HepG2 (cell line): ENCODE measurements around the gene RRBP1. TPM values are rescaled to one million over a fixed set of nuclear protein-coding genes. Genes with fewer than 3 reads are reported as not detected.
A peak's percentile ranks its signal among the peaks of the same experiment; 100 is the strongest.

Experiments used
- CAMTA2 ChIP-seq: sonication (generic); formaldehyde crosslinking; IDR thresholded peaks from 2 replicates; pipeline ENCODE4 v1.4.0; 2020; ENCODE audit warnings: mild to moderate bottlenecking, missing genetic modification reagents, borderline replicate concordance
- CREM ChIP-seq, 2 experiments: sonication (generic) in 1 of 2; formaldehyde crosslinking in 1 of 2; IDR thresholded peaks; 2 replicates each; pipeline versions ENCODE4 v1.4.0 to v1.6.1; 2016 to 2020; ENCODE audit warnings: antibody characterized with exemption in 1 of 2, mild to moderate bottlenecking in 1 of 2, missing genetic modification reagents in 1 of 2
- DRAP1 ChIP-seq: IDR thresholded peaks from 2 replicates; pipeline ENCODE4 v1.6.1; 2016; ENCODE audit warnings: missing genetic modification reagents, missing compliant biosample characterization
- HIC2 ChIP-seq: sonication (generic); formaldehyde crosslinking; IDR thresholded peaks from 2 replicates; pipeline ENCODE4 v1.9.0; 2022; ENCODE audit warnings: low read depth, missing genetic modification reagents
- IRF2 ChIP-seq: IDR thresholded peaks from 2 replicates; pipeline ENCODE4 v1.6.1; 2018; ENCODE audit warnings: missing genetic modification reagents, missing compliant biosample characterization
- JUN ChIP-seq: sonication (generic); formaldehyde crosslinking; IDR thresholded peaks from 2 replicates; pipeline ENCODE4 v1.4.0; 2020; ENCODE audit warnings: mild to moderate bottlenecking, missing genetic modification reagents
- MXD4 ChIP-seq: IDR thresholded peaks from 2 replicates; pipeline ENCODE4 v1.6.1; 2016; ENCODE audit warnings: mild to moderate bottlenecking, missing biosample characterization, missing genetic modification reagents
- NKX3-1 ChIP-seq: sonication (generic); formaldehyde crosslinking; IDR thresholded peaks from 2 replicates; pipeline ENCODE4 v1.5.0; 2020; ENCODE audit warnings: missing genetic modification reagents
- PATZ1 ChIP-seq: sonication (generic); formaldehyde crosslinking; IDR thresholded peaks from 2 replicates; pipeline ENCODE4 v1.4.0; 2020; ENCODE audit warnings: missing genetic modification reagents
- PREB ChIP-seq: sonication (generic); formaldehyde crosslinking; IDR thresholded peaks from 2 replicates; pipeline ENCODE4 v1.4.0; 2020; ENCODE audit warnings: missing genetic modification reagents
- RBM39 ChIP-seq: fragments of 200-400 bp; formaldehyde crosslinking; IDR thresholded peaks from one replicate; pipeline ENCODE4 v1.6.1; 2018; ENCODE audit warnings: antibody characterized with exemption, mild to moderate bottlenecking, low read depth, low read length; ENCODE audit not compliant: poor library complexity, severe bottlenecking
- SKI ChIP-seq: fragments of 450-650 bp; IDR thresholded peaks from one replicate; pipeline ENCODE4 v1.6.1; 2018; ENCODE audit warnings: mild to moderate bottlenecking; ENCODE audit not compliant: partially characterized antibody
- TGIF2 ChIP-seq: IDR thresholded peaks from 2 replicates; pipeline ENCODE4 v1.6.1; 2016; ENCODE audit warnings: control low read depth, missing compliant biosample characterization
- ZBTB25 ChIP-seq: IDR thresholded peaks from 2 replicates; pipeline ENCODE4 v1.6.1; 2018; ENCODE audit warnings: missing genetic modification reagents
- ZNF343 ChIP-seq: sonication (generic); formaldehyde crosslinking; IDR thresholded peaks from 2 replicates; pipeline ENCODE4 v1.4.0; 2020; ENCODE audit warnings: mild to moderate bottlenecking, missing genetic modification reagents
- ZNF510 ChIP-seq: sonication (generic); formaldehyde crosslinking; IDR thresholded peaks from 2 replicates; pipeline ENCODE4 v1.4.0; 2020; ENCODE audit warnings: low read depth, mild to moderate bottlenecking, missing genetic modification reagents
- ZNF780A ChIP-seq: sonication (generic); formaldehyde crosslinking; IDR thresholded peaks from 2 replicates; pipeline ENCODE4 v1.8.0; 2022; ENCODE audit warnings: mild to moderate bottlenecking, missing genetic modification reagents, moderate library complexity
- ZNF800 ChIP-seq: sonication (generic); formaldehyde crosslinking; IDR thresholded peaks from 2 replicates; pipeline ENCODE4 v1.4.0; 2020; ENCODE audit warnings: missing genetic modification reagents
- ZSCAN9 ChIP-seq: IDR thresholded peaks from 2 replicates; pipeline ENCODE4 v1.6.1; 2016; ENCODE audit warnings: borderline replicate concordance
- polyA plus RNA-seq, 8 experiments: library from polyadenylated mRNA; depleted of rRNA in 3 of 8; stranded (reverse) in 7 of 8; unstranded in 1 of 8; fragments of >200 nt; fragmentation: Illumina TruSeq in 4 of 8; extraction: Trizol in 4 of 8; gene quantifications; 2 replicates each; pipeline versions ENCODE4 v1.2.1 to v1.2.3, GENCODE V29; 2011 to 2016; ENCODE audit warnings: low read depth in 4 of 8, missing spikeins in 1 of 8, mixed read lengths in 1 of 8; ENCODE audit not compliant: insufficient read depth in 1 of 8
- total RNA-seq, 5 experiments: library from RNA; depleted of rRNA; stranded (reverse); fragments of >200 nt; fragmentation: Illumina TruSeq; extraction: Trizol; gene quantifications; 2 replicates each; pipeline ENCODE4 v1.2.3, GENCODE V29; 2016; ENCODE audit warnings: low read depth in 1 of 5

The RRBP1 gene
- total and polyA plus RNA-seq, 2 of the 13 experiments (the other 11 are each of a cell fraction or from before 2014, with no cell fraction given), result 150 to 222 TPM

- TF ChIP-seq PATZ1 (CRISPR knock-in tag) (peak; percentile 79; the same call in 1 of the 2 replicates), ZSCAN9 (CRISPR knock-in tag) (no peak), ZNF780A (CRISPR knock-in tag) (no peak), ZNF800 (CRISPR knock-in tag) (peak; percentile 81; the same call in 1 of the 2 replicates), IRF2 (no peak), DRAP1 (CRISPR knock-in tag) (peak; percentile 51; the same call in 1 of the 2 replicates), PREB (0 out of 2 replicates have a peak, but pooled peaks have one; percentile 20), CREM (IDR thresholded peaks at IDR 0.05) (peak; percentile 63; the same call in 1 of the 2 replicates), CREM (CRISPR knock-in tag; IDR thresholded peaks at IDR 0.05) (no peak), SKI (peak; percentile 36), TGIF2 (peak; percentile 60; the same call in 1 of the 2 replicates), RBM39 (no peak), ZNF510 (CRISPR knock-in tag) (no peak), ZNF343 (CRISPR knock-in tag) (peak; percentile 26; the same call in 1 of the 2 replicates), NKX3-1 (CRISPR knock-in tag) (peak; percentile 69), JUN (CRISPR knock-in tag) (peak; percentile 65; the same call in 1 of the 2 replicates), ZBTB25 (no peak), MXD4 (CRISPR knock-in tag) (peak; percentile 79), HIC2 (CRISPR knock-in tag) (no peak), CAMTA2 (CRISPR knock-in tag) (no peak)
Observed at GRCh38 chr20:17679941-17680835, 1.9 kb downstream of the RRBP1 start (continued).
